ENCODE data around the gene HNMT. TPM values are rescaled to one million over a fixed set of nuclear protein-coding genes. Genes with fewer than 3 reads are reported as not detected.
A peak's percentile ranks its signal among the peaks of the same experiment; 100 is the strongest.

HNMT gene
- total and polyA plus RNA-seq, 9 donors = 56.3 to 140 (median 76.5) TPM

DNA sequence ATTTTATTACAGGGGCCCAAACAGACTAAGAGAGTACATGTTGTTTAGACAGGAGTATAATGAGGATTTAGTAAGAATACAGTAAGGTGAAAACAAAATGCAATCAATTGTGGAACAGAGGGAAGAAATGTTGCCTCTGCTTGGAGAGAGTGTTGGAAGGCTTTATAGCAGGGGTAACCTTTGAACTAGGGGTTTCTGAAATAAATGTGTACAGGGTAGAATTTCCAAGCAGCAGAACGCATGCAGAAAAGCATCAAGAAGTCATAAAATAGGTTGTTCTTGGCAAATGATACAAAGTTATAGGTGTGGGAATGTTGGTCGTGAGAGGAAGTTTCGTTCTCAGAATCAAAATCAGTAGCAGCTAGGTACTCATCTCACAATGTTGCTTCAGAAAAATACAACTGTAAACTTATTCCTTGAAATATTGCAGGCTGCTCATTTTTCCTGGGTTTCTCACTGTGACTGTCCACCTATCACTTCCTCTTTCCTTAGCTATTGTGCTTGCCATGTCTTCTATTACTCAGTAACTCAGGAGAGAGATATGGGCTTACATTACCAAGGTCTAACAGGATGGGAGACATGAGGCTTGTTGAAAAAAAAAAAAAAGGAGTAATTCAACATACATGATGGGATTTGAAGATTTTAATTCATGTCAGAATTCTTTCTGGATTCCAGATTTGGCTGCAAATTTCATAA lies 17.1 kb upstream of the HNMT start:
- 91 to 97% (median 96%) methylated on average over 3 of the region's 3 CpGs for whole genome bisulfite sequencing, 3 donors
- intact Hi-C loops (cut with DNase I) = loop anchor here in 1 of 4 donors (10.0 kb wide), 1 partner anchor 428 kb away; no protein-coding TSS in a partner anchor
- no peaks in the 10 kb centered on the region for H3K27me3 ChIP-seq
- H3K4me1 ChIP-seq (ENCODE audit: insufficient read depth) = no peaks in the 10 kb centered on the region
- no peak overlapping the region for H3K27ac ChIP-seq
- no peaks in the 10 kb centered on the region for H3K36me3 ChIP-seq
- H3K4me3 ChIP-seq = no peak overlapping the region
- H3K9me3 ChIP-seq = no peaks in the 10 kb centered on the region
- DNase-seq = no peak
- TF ChIP-seq, protein P1, sequence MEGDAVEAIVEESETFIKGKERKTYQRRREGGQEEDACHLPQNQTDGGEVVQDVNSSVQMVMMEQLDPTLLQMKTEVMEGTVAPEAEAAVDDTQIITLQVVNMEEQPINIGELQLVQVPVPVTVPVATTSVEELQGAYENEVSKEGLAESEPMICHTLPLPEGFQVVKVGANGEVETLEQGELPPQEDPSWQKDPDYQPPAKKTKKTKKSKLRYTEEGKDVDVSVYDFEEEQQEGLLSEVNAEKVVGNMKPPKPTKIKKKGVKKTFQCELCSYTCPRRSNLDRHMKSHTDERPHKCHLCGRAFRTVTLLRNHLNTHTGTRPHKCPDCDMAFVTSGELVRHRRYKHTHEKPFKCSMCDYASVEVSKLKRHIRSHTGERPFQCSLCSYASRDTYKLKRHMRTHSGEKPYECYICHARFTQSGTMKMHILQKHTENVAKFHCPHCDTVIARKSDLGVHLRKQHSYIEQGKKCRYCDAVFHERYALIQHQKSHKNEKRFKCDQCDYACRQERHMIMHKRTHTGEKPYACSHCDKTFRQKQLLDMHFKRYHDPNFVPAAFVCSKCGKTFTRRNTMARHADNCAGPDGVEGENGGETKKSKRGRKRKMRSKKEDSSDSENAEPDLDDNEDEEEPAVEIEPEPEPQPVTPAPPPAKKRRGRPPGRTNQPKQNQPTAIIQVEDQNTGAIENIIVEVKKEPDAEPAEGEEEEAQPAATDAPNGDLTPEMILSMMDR (IDR thresholded peaks at IDR 0.05) = no peak
- no peak for TF ChIP-seq EP300 (IDR thresholded peaks at IDR 0.05)
- TF ChIP-seq POLR2A (IDR thresholded peaks at IDR 0.05) = no peak

DNA sequence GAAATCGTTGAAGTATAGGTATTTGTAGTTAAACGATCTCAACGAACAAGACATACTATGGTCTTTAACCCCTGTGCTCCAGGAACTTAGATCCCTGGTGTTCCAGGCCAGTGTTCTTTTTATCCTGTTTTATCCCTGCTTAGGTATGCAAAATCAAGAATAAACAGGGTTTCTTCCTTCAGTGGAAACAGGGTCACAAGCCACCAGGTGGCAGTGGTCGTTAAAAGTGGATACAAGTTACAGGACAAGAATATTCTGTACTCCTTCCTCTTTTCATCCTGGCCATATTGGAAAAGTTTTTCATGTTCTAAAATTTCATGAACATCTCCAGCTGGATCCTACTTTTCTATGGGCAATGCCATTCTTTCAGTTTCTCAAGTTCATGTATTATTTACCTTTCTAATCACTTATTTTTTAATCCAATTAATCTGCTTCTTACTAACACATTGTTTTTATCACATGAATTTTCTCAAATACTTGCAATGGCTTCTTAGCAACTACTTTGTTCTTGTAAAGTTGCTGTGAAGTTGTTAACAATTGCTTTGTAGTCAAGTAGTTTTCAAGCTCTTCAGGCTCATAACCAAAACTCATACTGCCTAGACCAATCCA lies 16.4 kb upstream of the HNMT start:
- 28 to 33% (median 29%) methylated on average over 4 of the region's 4 CpGs for WGBS, 3 donors
- DNase-seq = peak; percentile 62 to 82 (median 75)
- intact Hi-C loops (cut with DNase I) = loop anchor here in 1 of 4 donors (10.0 kb wide), 1 partner anchor 427 kb away; no protein-coding TSS in a partner anchor

DNA sequence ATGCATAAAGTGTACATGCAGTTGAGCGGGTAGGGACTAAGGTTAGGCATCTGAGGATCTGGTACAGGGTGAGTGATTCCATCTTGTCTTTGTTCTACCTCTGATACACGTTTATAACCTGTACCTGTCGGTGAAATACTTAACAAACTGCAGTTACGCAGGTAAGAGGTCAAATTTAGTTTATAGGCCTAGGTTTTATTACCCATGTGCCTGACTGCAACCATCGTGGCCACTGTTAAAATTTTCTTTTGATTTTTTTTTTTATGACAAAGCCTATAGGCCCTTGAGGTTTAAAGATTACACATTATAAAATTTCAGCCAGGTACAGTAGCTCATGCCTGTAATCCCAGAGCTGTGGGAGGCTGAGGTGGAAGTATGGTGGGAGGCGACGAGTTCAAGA lies 15.4 kb upstream of the HNMT start:
- TF ChIP-seq EP300 (IDR thresholded peaks at IDR 0.05) (no peak), POLR2A (IDR thresholded peaks at IDR 0.05) (no peak)
- TF ChIP-seq, protein P1 (IDR thresholded peaks at IDR 0.05) = no peak
- H3K27ac ChIP-seq = no peak overlapping the region
- no peaks in the 10 kb centered on the region for H3K36me3 ChIP-seq
- no peaks in the 10 kb centered on the region for H3K4me1 ChIP-seq (ENCODE audit: insufficient read depth)
- no peaks in the 10 kb centered on the region for H3K9me3 ChIP-seq
- intact Hi-C loops (cut with DNase I) = loop anchor here in 1 of 4 donors (10.0 kb wide), 1 partner anchor 426 kb away; no protein-coding TSS in a partner anchor
- no peak for DNase-seq
- H3K27me3 ChIP-seq = no peaks in the 10 kb centered on the region
- no peak overlapping the region for H3K4me3 ChIP-seq
- 77 to 83% (median 79%) methylated on average over 7 of the region's 7 CpGs for WGBS, 3 donors

More for the DNA sequence above, 16.4 kb upstream of the HNMT start:
- no peaks in the 10 kb centered on the region for H3K9me3 ChIP-seq
- H3K4me3 ChIP-seq = no peak overlapping the region
- H3K27me3 ChIP-seq = no peaks in the 10 kb centered on the region
- H3K36me3 ChIP-seq = no peaks in the 10 kb centered on the region
- no peaks in the 10 kb centered on the region for H3K4me1 ChIP-seq (ENCODE audit: insufficient read depth)
- H3K27ac ChIP-seq = no peak overlapping the region
- TF ChIP-seq POLR2A (IDR thresholded peaks at IDR 0.05) (no peak), EP300 (IDR thresholded peaks at IDR 0.05) (no peak)
- TF ChIP-seq, protein P1 (IDR thresholded peaks at IDR 0.05) = peak in 2 of 3 donors; percentile 33 to 43

DNA sequence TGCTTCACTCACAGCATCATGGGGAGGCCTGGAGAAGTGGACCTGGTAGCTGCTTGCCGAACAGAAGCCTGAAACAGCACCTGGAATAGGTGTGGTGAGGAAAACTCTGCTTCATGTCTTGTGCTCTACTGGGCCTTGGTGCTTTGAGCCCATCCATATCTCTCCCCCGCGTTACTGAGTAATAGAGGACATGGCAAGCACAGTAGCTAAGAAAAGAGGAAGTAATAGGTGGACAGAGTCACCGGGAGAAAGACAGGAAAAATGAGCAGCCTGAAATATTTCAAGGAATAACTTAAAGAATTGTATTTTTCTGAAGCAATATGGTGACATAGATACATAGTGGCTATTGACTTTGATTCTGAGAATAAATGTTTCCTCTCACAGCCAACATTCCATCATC lies 14.0 kb upstream of the HNMT start:
- no peak overlapping the region for H3K27ac ChIP-seq
- H3K9me3 ChIP-seq = no peaks in the 10 kb centered on the region
- no peak for DNase-seq
- no peaks in the 10 kb centered on the region for H3K4me1 ChIP-seq (ENCODE audit: insufficient read depth)
- H3K4me3 ChIP-seq = no peak overlapping the region
- H3K36me3 ChIP-seq = no peaks in the 10 kb centered on the region
- no peaks in the 10 kb centered on the region for H3K27me3 ChIP-seq
- intact Hi-C loops (cut with DNase I) = no loop called here
- WGBS, 3 donors = 90 to 94% (median 92%) methylated on average over 4 of the region's 4 CpGs
- TF ChIP-seq EP300 (IDR thresholded peaks at IDR 0.05) (no peak), POLR2A (IDR thresholded peaks at IDR 0.05) (no peak)
- TF ChIP-seq, protein P1 (IDR thresholded peaks at IDR 0.05) = no peak

All from ovary (tissue), 9 donors.